Activated CD8-positive, alpha-beta memory T cell treated with anti-CD3 and anti-CD28 coated beads, Interleukin-2, amount 10 ng/mL, durations not matched to agents 7 days and 5 days (primary cell): ENCODE results near the gene EML4. TPM values are rescaled to one million over a fixed set of nuclear protein-coding genes. Genes with fewer than 3 reads are reported as not detected.
A peak's percentile ranks its signal among the peaks of the same experiment; 100 is the strongest.
"Not testable (repeated sequence)": the region's sequence is repeated elsewhere in the genome, so short reads cannot be mapped to it uniquely, and the experiment has no call there.

Experiments used
- ATAC-seq: fragments of 150-1000 bp; cut with Tn5 transposase; one replicate; pipeline ENCODE4 v1.10.0; 2021; ENCODE audit warnings: moderate library complexity
- CTCF ChIA-PET: fragments of 350-600 bp; sonication (Branson Sonifier 250); formaldehyde crosslinking; loops from one replicate; lab custom pipeline; 2021; ENCODE audit warnings: antibody characterized with exemption; lab: Charles Lee
- DNase-seq: peaks from one replicate; pipeline ENCODE4 v3.0.0-alpha.2; 2020
- H3K27ac Mint-ChIP-seq: one replicate; pipeline ENCODE4 v1.8.0; 2021; ENCODE audit warnings: mild to moderate bottlenecking, mixed read lengths
- H3K27me3 Mint-ChIP-seq: one replicate; pipeline ENCODE4 v1.8.0; 2021; ENCODE audit warnings: mixed read lengths
- H3K36me3 Mint-ChIP-seq: one replicate; pipeline ENCODE4 v1.8.0; 2021; ENCODE audit warnings: mild to moderate bottlenecking, mixed read lengths
- H3K4me1 Mint-ChIP-seq: one replicate; pipeline ENCODE4 v1.8.0; 2021; ENCODE audit warnings: mixed read lengths
- H3K4me3 Mint-ChIP-seq: one replicate; pipeline ENCODE4 v1.8.0; 2021; ENCODE audit warnings: mild to moderate bottlenecking, moderate library complexity, mixed read lengths
- H3K9me3 Mint-ChIP-seq: one replicate; pipeline ENCODE4 v1.8.0; 2022; ENCODE audit warnings: low read depth, mixed read lengths
- total RNA-seq, 2 experiments: library from RNA; stranded (reverse); gene quantifications; one replicate each; pipeline ENCODE4 v1.2.3, GENCODE V29; 2021

Gene EML4
- total RNA-seq, 2 experiments from 2014 or later = 73.4 to 110 TPM

GRCh38 chr2:42169874-42170521, 845 bp downstream of the EML4 start:
- Mint-ChIP-seq H3K4me3 (no peak overlapping the region), H3K27me3 (no peaks in the 10 kb centered on the region), H3K9me3 (no peaks in the 10 kb centered on the region), H3K27ac (no peak overlapping the region), H3K36me3 (peaks cover 3% of the 10 kb centered on the region), H3K4me1 (peaks cover 23% of the 10 kb centered on the region)
- DNase-seq = no peak
- ATAC-seq = peak; percentile 22
- CTCF ChIA-PET = interaction anchor here (1.0 to 2.8 kb wide), 8 partner anchors 37 to 159 kb away, joined by 3 to 15 read pairs (median 5); no protein-coding TSS in a partner anchor

- H3K4me3 Mint-ChIP-seq = no peak overlapping the region
- ATAC-seq (no peak), DNase-seq (no peak)
- CTCF ChIA-PET = interaction anchor here (1.0 to 3.1 kb wide), 12 partner anchors 11 to 158 kb away, joined by 3 to 15 read pairs (median 5); no protein-coding TSS in a partner anchor
- no peaks in the 10 kb centered on the region for H3K27me3 Mint-ChIP-seq
- peaks cover 4% of the 10 kb centered on the region for H3K36me3 Mint-ChIP-seq
- no peak overlapping the region for H3K27ac Mint-ChIP-seq
- H3K4me1 Mint-ChIP-seq = peaks cover 22% of the 10 kb centered on the region
- no peaks in the 10 kb centered on the region for H3K9me3 Mint-ChIP-seq
Observed at GRCh38 chr2:42170619-42171395, 1.7 kb downstream of the EML4 start.

GRCh38 chr2:42171396-42171980, 2.3 kb downstream of the EML4 start:
- ATAC-seq (no peak), DNase-seq (no peak)
- Mint-ChIP-seq H3K27ac (no peak overlapping the region), H3K4me3 (no peak overlapping the region), H3K36me3 (peaks cover 10% of the 10 kb centered on the region), H3K4me1 (peaks cover 28% of the 10 kb centered on the region), H3K9me3 (no peaks in the 10 kb centered on the region), H3K27me3 (no peaks in the 10 kb centered on the region)
- CTCF ChIA-PET = interaction anchor here (1.0 to 3.1 kb wide), 11 partner anchors 10 to 157 kb away, joined by 3 to 15 read pairs (median 6); no protein-coding TSS in a partner anchor

- CTCF ChIA-PET = interaction anchor here (1.0 to 3.1 kb wide), 8 partner anchors 10 to 83 kb away, joined by 4 to 15 read pairs (median 6); no protein-coding TSS in a partner anchor
- Mint-ChIP-seq H3K9me3 (no peaks in the 10 kb centered on the region), H3K27me3 (no peaks in the 10 kb centered on the region), H3K27ac (no peak overlapping the region), H3K4me1 (peaks cover 28% of the 10 kb centered on the region), H3K36me3 (peaks cover 12% of the 10 kb centered on the region), H3K4me3 (no peak overlapping the region)
- ATAC-seq (no peak), DNase-seq (no peak)
Observed at GRCh38 chr2:42172020-42172419, 2.9 kb downstream of the EML4 start.

- peaks cover 32% of the 10 kb centered on the region for H3K4me1 Mint-ChIP-seq
- no peaks in the 10 kb centered on the region for H3K9me3 Mint-ChIP-seq
- ATAC-seq (no peak), DNase-seq (no peak)
- no peaks in the 10 kb centered on the region for H3K27me3 Mint-ChIP-seq
- peak overlapping the region; percentile 73 for H3K27ac Mint-ChIP-seq
- no peak overlapping the region for H3K4me3 Mint-ChIP-seq
- peaks cover 14% of the 10 kb centered on the region for H3K36me3 Mint-ChIP-seq
- CTCF ChIA-PET = interaction anchor here (1.2 to 3.1 kb wide), 3 partner anchors 10 to 77 kb away, joined by 3 to 13 read pairs (median 4); no protein-coding TSS in a partner anchor
Observed at GRCh38 chr2:42172566-42172965, 3.4 kb downstream of the EML4 start.

- not testable (repeated sequence) for H3K27me3 Mint-ChIP-seq, DNase-seq, H3K4me3 Mint-ChIP-seq, ATAC-seq, H3K9me3 Mint-ChIP-seq
- Mint-ChIP-seq H3K4me1 (peaks cover 37% of the 10 kb centered on the region), H3K36me3 (peaks cover 18% of the 10 kb centered on the region), H3K27ac (peak overlapping the region; percentile 7)
- CTCF ChIA-PET = interaction anchor here (1.0 to 3.1 kb wide), 4 partner anchors 9 to 122 kb away, joined by 3 to 13 read pairs (median 4); no protein-coding TSS in a partner anchor
Observed at GRCh38 chr2:42173467-42173866, 4.3 kb downstream of the EML4 start.

- CTCF ChIA-PET = no interaction called here
- no peaks in the 10 kb centered on the region for H3K9me3 Mint-ChIP-seq
- peaks cover 36% of the 10 kb centered on the region for H3K36me3 Mint-ChIP-seq
- ATAC-seq (no peak), DNase-seq (no peak)
- no peak overlapping the region for H3K27ac Mint-ChIP-seq
- H3K4me3 Mint-ChIP-seq = no peak overlapping the region
- peaks cover 52% of the 10 kb centered on the region for H3K4me1 Mint-ChIP-seq
- no peaks in the 10 kb centered on the region for H3K27me3 Mint-ChIP-seq
Observed at GRCh38 chr2:42176992-42177738, 8.0 kb downstream of the EML4 start.

GRCh38 chr2:42178335-42178734, 9.2 kb downstream of the EML4 start:
- Mint-ChIP-seq H3K4me1 (peaks cover 50% of the 10 kb centered on the region), H3K9me3 (no peaks in the 10 kb centered on the region), H3K27me3 (no peaks in the 10 kb centered on the region), H3K27ac (no peak overlapping the region), H3K36me3 (peaks cover 40% of the 10 kb centered on the region), H3K4me3 (no peak overlapping the region)
- DNase-seq (no peak), ATAC-seq (no peak)
- CTCF ChIA-PET = no interaction called here

- Mint-ChIP-seq H3K4me1 (peaks cover 54% of the 10 kb centered on the region), H3K27me3 (no peaks in the 10 kb centered on the region), H3K4me3 (no peak overlapping the region), H3K27ac (peak overlapping the region; percentile 39), H3K9me3 (no peaks in the 10 kb centered on the region), H3K36me3 (peaks cover 42% of the 10 kb centered on the region)
- DNase-seq = no peak
- CTCF ChIA-PET = no interaction called here
- no peak for ATAC-seq
Observed at GRCh38 chr2:42180300-42180699, 11.1 kb downstream of the EML4 start.

- Mint-ChIP-seq H3K27me3 (no peaks in the 10 kb centered on the region), H3K4me3 (no peak overlapping the region), H3K36me3 (peaks cover 37% of the 10 kb centered on the region), H3K27ac (no peak overlapping the region), H3K9me3 (no peaks in the 10 kb centered on the region), H3K4me1 (peaks cover 50% of the 10 kb centered on the region)
- CTCF ChIA-PET = interaction anchor here (0.8 to 1.4 kb wide), 4 partner anchors 10 to 146 kb away, joined by 4 to 7 read pairs (median 4); no protein-coding TSS in a partner anchor
- DNase-seq (no peak), ATAC-seq (no peak)
Observed at GRCh38 chr2:42182654-42183308, 13.6 kb downstream of the EML4 start.

GRCh38 chr2:42183775-42184174, 14.6 kb downstream of the EML4 start:
- Mint-ChIP-seq H3K27me3 (no peaks in the 10 kb centered on the region), H3K4me3 (no peak overlapping the region), H3K4me1 (peaks cover 44% of the 10 kb centered on the region), H3K27ac (no peak overlapping the region), H3K9me3 (no peaks in the 10 kb centered on the region), H3K36me3 (peaks cover 37% of the 10 kb centered on the region)
- CTCF ChIA-PET = interaction anchor here (1.4 kb wide), 1 partner anchor 13 kb away, joined by 4 read pairs; no protein-coding TSS in a partner anchor
- DNase-seq = no peak
- ATAC-seq = no peak

GRCh38 chr2:42184346-42184745, 15.2 kb downstream of the EML4 start:
- DNase-seq (no peak), ATAC-seq (no peak)
- no peak overlapping the region for H3K27ac Mint-ChIP-seq
- H3K27me3 Mint-ChIP-seq = no peaks in the 10 kb centered on the region
- H3K4me3 Mint-ChIP-seq = no peak overlapping the region
- H3K36me3 Mint-ChIP-seq = peaks cover 33% of the 10 kb centered on the region
- H3K4me1 Mint-ChIP-seq = peaks cover 43% of the 10 kb centered on the region
- H3K9me3 Mint-ChIP-seq = no peaks in the 10 kb centered on the region
- CTCF ChIA-PET = no interaction called here
